OCI-LY7 (cell line): ENCODE data around the gene IL17RE. TPM values are rescaled to one million over a fixed set of nuclear protein-coding genes. Genes with fewer than 3 reads are reported as not detected.
A peak's percentile ranks its signal among the peaks of the same experiment; 100 is the strongest.
"Not testable (repeated sequence)": the region's sequence is repeated elsewhere in the genome, so short reads cannot be mapped to it uniquely, and the experiment has no call there.

ENCODE experiments used
- BruUV-seq: library from RNA; stranded (reverse); fragments of 400-500 nt; replicated peaks from 2 replicates; lab custom pipeline; 2021; lab: Mats Ljungman, UMichigan
- CTCF ChIA-PET: fragments of 300-600 bp; sonication (Branson Sonifier 250); formaldehyde crosslinking; loops from one replicate; lab custom pipeline; 2022; ENCODE audit warnings: antibody characterized with exemption; ENCODE audit not compliant: unreplicated experiment; lab: Charles Lee
- POLR2A ChIA-PET: fragments of 300-600 bp; sonication (Branson Sonifier 250); formaldehyde crosslinking; loops from one replicate; lab custom pipeline; 2022; ENCODE audit warnings: antibody characterized with exemption; lab: Charles Lee
- DNase-seq: peaks from one replicate; pipeline ENCODE4 v3.0.0-alpha.2; 2015; ENCODE audit warnings: low spot score
- H2AFZ ChIP-seq: fragments of 200-600 bp; sonication (generic), shearing (Covaris generic); 2 replicates; pipeline ENCODE4 v1.6.1; 2014; ENCODE audit warnings: mild to moderate bottlenecking, antibody characterized with exemption, low read length, moderate library complexity
- H3K27ac ChIP-seq: fragments of 200-600 bp; sonication (generic); 2 replicates; pipeline ENCODE4 v1.5.1; 2014; ENCODE audit warnings: mixed run types, low read depth, mild to moderate bottlenecking, moderate library complexity, low read length, inconsistent platforms; ENCODE audit not compliant: poor library complexity, severe bottlenecking
- H3K36me3 ChIP-seq: fragments of 200-600 bp; sonication (generic); 2 replicates; pipeline ENCODE4 v1.6.1; 2014; ENCODE audit warnings: mild to moderate bottlenecking, antibody characterized with exemption, low read length, moderate library complexity, mixed read lengths; ENCODE audit not compliant: insufficient read depth
- H3K4me1 ChIP-seq: fragments of 200-600 bp; sonication (generic); 2 replicates; pipeline ENCODE4 v1.5.1; 2014; ENCODE audit warnings: mild to moderate bottlenecking, low read length; ENCODE audit not compliant: insufficient read depth, poor library complexity, severe bottlenecking
- H3K4me2 ChIP-seq: fragments of 200-600 bp; sonication (generic); 2 replicates; pipeline ENCODE4 v1.6.1; 2014; ENCODE audit warnings: mild to moderate bottlenecking, low read length
- H3K4me3 ChIP-seq: fragments of 200-600 bp; sonication (generic); 2 replicates; pipeline ENCODE4 v1.5.1; 2014; ENCODE audit warnings: mild to moderate bottlenecking, low read depth, low read length; ENCODE audit not compliant: poor library complexity, severe bottlenecking
- H3K79me2 ChIP-seq: fragments of 200-600 bp; sonication (generic); 2 replicates; pipeline ENCODE4 v1.6.1; 2016; ENCODE audit warnings: low read depth, mild to moderate bottlenecking, low read length, moderate library complexity, mixed read lengths; ENCODE audit not compliant: insufficient read depth
- H3K9me2 ChIP-seq: fragments of 200-600 bp; sonication (generic); 2 replicates; pipeline ENCODE4 v1.6.1; 2016; ENCODE audit warnings: mild to moderate bottlenecking, low read length, mixed read lengths; ENCODE audit not compliant: insufficient read depth
- H3K9me3 ChIP-seq: fragments of 200-600 bp; sonication (generic); 2 replicates; pipeline ENCODE4 v1.6.1; 2014; ENCODE audit warnings: mild to moderate bottlenecking, mixed run types, low read length, mixed read lengths
- H4K20me1 ChIP-seq: fragments of 200-600 bp; sonication (generic); 2 replicates; pipeline ENCODE4 v1.6.1; 2014; ENCODE audit warnings: mild to moderate bottlenecking, antibody characterized with exemption, low read length, moderate library complexity, mixed read lengths; ENCODE audit not compliant: insufficient read depth
- EZH2phosphoT487 ChIP-seq: fragments of 200-600 bp; sonication (generic); IDR thresholded peaks from 2 replicates; pipeline ENCODE4 v1.6.1; 2018; ENCODE audit warnings: low read depth, borderline replicate concordance, mild to moderate bottlenecking, mixed run types, antibody characterized with exemption, low read length, moderate library complexity, mixed read lengths
- intact Hi-C: fragments of 100-400 bp; cut with micrococcal nuclease; formaldehyde crosslinking; loops from one replicate; pipeline ENCODE4 v1.10.0; 2022; ENCODE audit not compliant: unreplicated experiment
- total RNA-seq, 2 experiments: library from RNA; depleted of rRNA in 1 of 2; stranded (reverse); fragments of >200 nt in 1 of 2; shearing (Covaris generic) in 1 of 2; gene quantifications; 2 replicates each; pipeline ENCODE4 v1.2.3, GENCODE V29; 2014 to 2022
- TF ChIP-seq, protein P1 (sequence below): fragments of 200-600 bp; sonication (generic); conservative IDR thresholded peaks from 2 replicates; pipeline ENCODE4 v1.5.1; 2014; ENCODE audit warnings: mild to moderate bottlenecking, antibody characterized with exemption, low read length, moderate library complexity, mixed read lengths

The IL17RE gene
- total RNA-seq, 2 experiments from 2014 or later, result 0.06 to 1.1 TPM

GRCh38 chr3:9875448-9875847 is 27.2 kb upstream of the IL17RE start:
- no TSS peak for BruUV-seq
- Histone ChIP-seq H3K4me1 (no peaks in the 10 kb centered on the region), H3K4me3 (no peak overlapping the region), H4K20me1 (no peaks in the 10 kb centered on the region), H3K9me2 (no peaks in the 10 kb centered on the region), H2AFZ (no peak overlapping the region), H3K9me3 (no peaks in the 10 kb centered on the region), H3K27ac (no peak overlapping the region), H3K36me3 (no peaks in the 10 kb centered on the region), H3K4me2 (no peak overlapping the region), H3K79me2 (no peaks in the 10 kb centered on the region)
- ChIA-PET POLR2A (interaction anchor here (0.6 kb wide), 1 partner anchor 172 kb away, joined by 3 read pairs; no protein-coding TSS in a partner anchor), CTCF (no interaction called here)
- no peak for DNase-seq
- TF ChIP-seq EZH2phosphoT487, result no peak
- TF ChIP-seq, protein P1, sequence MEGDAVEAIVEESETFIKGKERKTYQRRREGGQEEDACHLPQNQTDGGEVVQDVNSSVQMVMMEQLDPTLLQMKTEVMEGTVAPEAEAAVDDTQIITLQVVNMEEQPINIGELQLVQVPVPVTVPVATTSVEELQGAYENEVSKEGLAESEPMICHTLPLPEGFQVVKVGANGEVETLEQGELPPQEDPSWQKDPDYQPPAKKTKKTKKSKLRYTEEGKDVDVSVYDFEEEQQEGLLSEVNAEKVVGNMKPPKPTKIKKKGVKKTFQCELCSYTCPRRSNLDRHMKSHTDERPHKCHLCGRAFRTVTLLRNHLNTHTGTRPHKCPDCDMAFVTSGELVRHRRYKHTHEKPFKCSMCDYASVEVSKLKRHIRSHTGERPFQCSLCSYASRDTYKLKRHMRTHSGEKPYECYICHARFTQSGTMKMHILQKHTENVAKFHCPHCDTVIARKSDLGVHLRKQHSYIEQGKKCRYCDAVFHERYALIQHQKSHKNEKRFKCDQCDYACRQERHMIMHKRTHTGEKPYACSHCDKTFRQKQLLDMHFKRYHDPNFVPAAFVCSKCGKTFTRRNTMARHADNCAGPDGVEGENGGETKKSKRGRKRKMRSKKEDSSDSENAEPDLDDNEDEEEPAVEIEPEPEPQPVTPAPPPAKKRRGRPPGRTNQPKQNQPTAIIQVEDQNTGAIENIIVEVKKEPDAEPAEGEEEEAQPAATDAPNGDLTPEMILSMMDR, result no peak
- intact Hi-C loops, result no loop called here

- H3K79me2 ChIP-seq, BruUV-seq, H2AFZ ChIP-seq, H3K4me1 ChIP-seq, H3K4me2 ChIP-seq, H3K4me3 ChIP-seq, H3K9me3 ChIP-seq, DNase-seq, H4K20me1 ChIP-seq, H3K27ac ChIP-seq, H3K36me3 ChIP-seq, H3K9me2 ChIP-seq, intact Hi-C loops, CTCF ChIA-PET: not testable (repeated sequence)
- POLR2A ChIA-PET, result interaction anchor here (0.7 to 1.2 kb wide), 2 partner anchors 8 to 35 kb away, joined by 3 to 6 read pairs; no protein-coding TSS in a partner anchor
Measured at GRCh38 chr3:9876255-9876654, 26.4 kb upstream of the IL17RE start.

DNA sequence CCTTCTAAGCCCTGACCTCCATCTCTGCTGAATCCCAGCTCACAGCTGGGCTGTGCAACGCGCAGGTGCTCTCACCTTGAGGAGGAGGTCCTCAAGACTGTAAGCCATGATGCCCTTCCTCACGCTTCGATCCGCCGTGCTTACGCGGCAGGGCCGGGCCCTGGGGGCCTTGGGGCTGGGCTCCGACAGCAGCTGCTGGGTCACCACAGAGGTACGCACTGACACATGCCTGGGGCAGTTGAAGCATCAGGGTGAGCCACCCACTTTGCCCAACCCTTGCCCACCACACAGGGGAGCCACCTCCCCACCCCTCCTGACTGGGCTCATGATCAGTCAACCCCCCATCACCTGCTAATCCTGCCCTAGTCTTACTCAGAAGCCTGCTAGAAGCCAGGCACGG is 25.7 kb upstream of the IL17RE start:
- TF ChIP-seq, protein P1, result 0 out of 2 replicates have a peak, but pooled peaks have one; percentile 26
- no peak for TF ChIP-seq EZH2phosphoT487
- Histone ChIP-seq H3K4me3 (no peak overlapping the region), H3K79me2 (no peaks in the 10 kb centered on the region), H3K9me2 (no peaks in the 10 kb centered on the region), H3K4me2 (no peak overlapping the region), H3K9me3 (no peaks in the 10 kb centered on the region), H3K36me3 (no peaks in the 10 kb centered on the region), H2AFZ (no peak overlapping the region), H4K20me1 (no peaks in the 10 kb centered on the region), H3K4me1 (no peaks in the 10 kb centered on the region), H3K27ac (no peak overlapping the region)
- BruUV-seq, result no TSS peak
- POLR2A ChIA-PET, result interaction anchor here (1.2 kb wide), 1 partner anchor 36 kb away, joined by 3 read pairs; no protein-coding TSS in a partner anchor
- intact Hi-C loops, result no loop called here
- CTCF ChIA-PET, result no interaction called here
- DNase-seq, result no peak
